Left ventricle myocardium superior (tissue), 1 donor: ENCODE results near the gene MLC1. TPM values are rescaled to one million over a fixed set of nuclear protein-coding genes. Genes with fewer than 3 reads are reported as not detected.

ENCODE experiments used
- ATAC-seq: fragments of 200-7000 bp; cut with Tn5 transposase; one replicate; pipeline ENCODE4 v1.9.1; 2020; ENCODE audit warnings: mild to moderate bottlenecking, moderate library complexity
- DNase-seq: peaks from one replicate; pipeline ENCODE4 v3.0.0-alpha.2; 2020
- intact Hi-C: fragments of 100-400 bp; cut with micrococcal nuclease; formaldehyde crosslinking; loops from one replicate; pipeline ENCODE4 v1.11.0; 2022
- total RNA-seq: library from RNA; stranded (reverse); fragmentation: NEBNext Ultra II Directional; extraction: Animal tissue kit (Norgen Biotek cat#: 25700); gene quantifications from one replicate; pipeline ENCODE4 v1.2.1, GENCODE V29; 2021
- donor health status: DM: no; HTN: yes; CAD: no; lungs with severe emphysema.

Gene MLC1
- total RNA-seq, 1 donor from 2014 or later = 0.10 TPM

DNA sequence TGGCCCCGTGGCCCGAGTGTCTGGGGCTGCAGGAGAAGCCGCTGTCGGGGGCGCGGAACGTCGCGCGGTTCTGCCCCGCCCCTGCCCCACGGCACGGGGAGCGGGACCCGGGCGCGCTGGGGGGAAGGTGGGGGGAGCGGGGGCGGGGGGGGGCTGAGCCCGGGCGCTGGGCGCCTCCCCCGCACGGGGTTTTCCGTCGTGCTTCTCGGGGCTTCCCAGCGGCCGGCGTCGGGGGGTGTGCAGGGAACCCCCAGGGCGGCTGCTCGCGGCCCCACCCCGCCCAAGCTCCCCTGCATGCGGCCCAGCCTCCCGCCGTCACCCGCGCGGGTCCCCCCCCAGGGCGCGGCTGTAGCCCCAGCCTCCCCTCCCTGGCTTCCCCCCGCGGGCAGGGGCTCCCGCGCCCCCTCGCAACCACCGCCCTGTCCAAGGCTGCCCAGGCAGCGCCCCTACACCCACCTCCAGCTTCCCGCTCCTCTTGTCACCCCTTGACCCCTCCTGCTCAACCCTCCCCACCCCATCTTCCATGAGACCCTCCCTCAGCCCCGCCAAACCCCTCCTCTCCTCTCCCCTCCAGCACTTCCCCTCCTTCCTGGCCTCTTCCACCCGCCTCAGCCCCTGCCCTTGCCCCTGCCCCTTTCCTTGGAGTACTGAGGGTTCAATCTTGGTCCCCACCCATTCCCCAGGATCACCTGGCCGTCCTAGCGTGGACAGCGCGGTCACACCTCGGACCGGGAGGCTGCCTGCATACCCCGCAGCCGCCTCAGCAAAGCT, 74.4 kb downstream of the MLC1 start:
- DNase-seq = no peak
- intact Hi-C loops = no loop called here
- no peak for ATAC-seq

GRCh38 chr22:50009765-50010675, 75.2 kb downstream of the MLC1 start:
- ATAC-seq = no peak
- no peak for DNase-seq
- intact Hi-C loops = no loop called here

Other genes with a start within 250 kb of the MLC1 start
- gene ZBED4, start 231.6 kb downstream of the MLC1 start, total RNA-seq = 4.6 TPM
- gene ALG12, start 167.0 kb downstream of the MLC1 start, total RNA-seq = 16.2 TPM
- gene CRELD2, start 166.8 kb downstream of the MLC1 start, total RNA-seq = 27.4 TPM
- 65.1 TPM for gene PIM3, start 124.7 kb downstream of the MLC1 start, total RNA-seq
- not detected for gene IL17REL, start 72.7 kb downstream of the MLC1 start, total RNA-seq
- not detected for gene TTLL8, start 27.1 kb downstream of the MLC1 start, total RNA-seq
- gene MOV10L1, start 4.6 kb upstream of the MLC1 start, total RNA-seq = 0.22 TPM
- 0.40 TPM for gene PANX2, start 85.3 kb upstream of the MLC1 start, total RNA-seq
- 23.8 TPM for gene TRABD, start 100.5 kb upstream of the MLC1 start, total RNA-seq
- gene SELENOO, start 115.6 kb upstream of the MLC1 start, total RNA-seq = 14.5 TPM
- gene TUBGCP6, start 159.6 kb upstream of the MLC1 start, total RNA-seq = 18.4 TPM
- gene HDAC10, start 165.8 kb upstream of the MLC1 start, total RNA-seq = 12.7 TPM
- 15.8 TPM for gene MAPK12, start 176.3 kb upstream of the MLC1 start, total RNA-seq
- gene MAPK11, start 185.0 kb upstream of the MLC1 start, total RNA-seq = 9.1 TPM
- gene PLXNB2, start 222.2 kb upstream of the MLC1 start, total RNA-seq = 81.7 TPM
- gene DENND6B, start 241.6 kb upstream of the MLC1 start, total RNA-seq = 1.4 TPM